Activated CD8-positive, alpha-beta T cell treated with anti-CD3 and anti-CD28 coated beads for 36 hours (primary cell): ENCODE results near the gene SMLR1. TPM values are rescaled to one million over a fixed set of nuclear protein-coding genes. Genes with fewer than 3 reads are reported as not detected.

Source experiments
- ATAC-seq: fragments of 200-7000 bp; cut with Tn5 transposase; one replicate; pipeline ENCODE4 v1.10.0; 2021; ENCODE audit warnings: mild to moderate bottlenecking, moderate library complexity
- CTCF ChIA-PET: fragments of 350-600 bp; sonication (Branson Sonifier 250); formaldehyde crosslinking; loops from one replicate; lab custom pipeline; 2021; ENCODE audit warnings: antibody characterized with exemption; lab: Charles Lee
- POLR2A ChIA-PET: fragments of 350-600 bp; sonication (Branson Sonifier 250); formaldehyde crosslinking; loops from one replicate; lab custom pipeline; 2021; ENCODE audit warnings: antibody characterized with exemption; lab: Charles Lee
- DNase-seq: peaks from one replicate; pipeline ENCODE4 v3.0.0-alpha.2; 2020
- H3K27ac Mint-ChIP-seq: one replicate; pipeline ENCODE4 v1.8.0; 2021; ENCODE audit warnings: mild to moderate bottlenecking, mixed read lengths
- H3K27me3 Mint-ChIP-seq: one replicate; pipeline ENCODE4 v1.8.0; 2021; ENCODE audit warnings: mixed read lengths
- H3K36me3 Mint-ChIP-seq: one replicate; pipeline ENCODE4 v1.8.0; 2021; ENCODE audit warnings: low read depth, mixed read lengths
- H3K4me1 Mint-ChIP-seq: one replicate; pipeline ENCODE4 v1.8.0; 2021; ENCODE audit warnings: low read depth, mixed read lengths
- H3K4me3 Mint-ChIP-seq: one replicate; pipeline ENCODE4 v1.8.0; 2021; ENCODE audit warnings: mild to moderate bottlenecking, moderate library complexity, mixed read lengths
- H3K9me3 Mint-ChIP-seq: one replicate; pipeline ENCODE4 v1.8.0; 2021; ENCODE audit warnings: mixed read lengths
- CTCF ChIP-seq: fragments of 200-600 bp; IDR thresholded peaks from one replicate; pipeline ENCODE4 v1.8.0; 2022; ENCODE audit warnings: antibody characterized with exemption, mild to moderate bottlenecking
- intact Hi-C: fragments of 100-400 bp; cut with micrococcal nuclease; formaldehyde crosslinking; loops from one replicate; pipeline ENCODE4 v1.10.0; 2022
- total RNA-seq, 2 experiments: library from RNA; stranded (reverse); gene quantifications; one replicate each; pipeline ENCODE4 v1.2.3, GENCODE V29; 2021

Gene SMLR1
- total RNA-seq, 2 experiments from 2014 or later = not detected

DNA sequence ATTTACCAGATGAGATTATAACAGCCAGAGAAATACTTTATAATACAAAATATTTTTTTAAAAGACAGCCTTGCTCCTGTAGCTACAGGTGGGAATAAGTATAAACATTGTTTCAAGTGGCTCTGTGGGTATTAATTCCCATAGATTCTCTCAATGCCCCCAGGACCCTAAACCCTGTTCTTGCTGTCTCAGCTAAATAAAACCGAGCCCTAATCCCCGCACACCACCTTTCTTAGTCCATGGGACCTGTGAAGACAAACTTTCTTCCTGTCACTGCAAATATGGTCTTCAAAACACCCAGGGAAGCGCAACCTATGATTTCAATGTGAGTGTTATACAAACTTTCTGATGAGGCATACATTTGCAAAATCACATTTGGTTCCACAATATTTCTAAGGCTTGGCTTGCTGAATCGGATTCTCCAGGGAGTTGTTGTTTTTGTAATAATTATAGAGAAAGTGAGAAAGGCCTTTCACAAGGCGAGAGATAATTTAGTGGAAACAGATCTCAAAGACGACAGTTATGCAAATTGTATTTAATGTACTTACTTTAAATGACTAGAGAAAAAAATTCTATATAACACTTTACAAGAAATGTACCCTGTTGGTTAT, 11.1 kb downstream of the SMLR1 start:
- ChIA-PET POLR2A (no interaction called here), CTCF (no interaction called here)
- Mint-ChIP-seq H3K27ac (no peak overlapping the region), H3K4me3 (no peak overlapping the region), H3K4me1 (no peaks in the 10 kb centered on the region), H3K9me3 (no peaks in the 10 kb centered on the region), H3K36me3 (no peaks in the 10 kb centered on the region), H3K27me3 (no peaks in the 10 kb centered on the region)
- DNase-seq (no peak), ATAC-seq (no peak)
- intact Hi-C loops = no loop called here
- TF ChIP-seq CTCF = no peak

GRCh38 chr6:130838951-130839350, 11.7 kb downstream of the SMLR1 start:
- Mint-ChIP-seq H3K36me3 (no peaks in the 10 kb centered on the region), H3K4me3 (no peak overlapping the region), H3K27ac (no peak overlapping the region), H3K27me3 (no peaks in the 10 kb centered on the region), H3K9me3 (no peaks in the 10 kb centered on the region), H3K4me1 (no peaks in the 10 kb centered on the region)
- ChIA-PET POLR2A (no interaction called here), CTCF (no interaction called here)
- intact Hi-C loops = no loop called here
- no peak for DNase-seq
- no peak for ATAC-seq
- TF ChIP-seq CTCF = no peak

DNA sequence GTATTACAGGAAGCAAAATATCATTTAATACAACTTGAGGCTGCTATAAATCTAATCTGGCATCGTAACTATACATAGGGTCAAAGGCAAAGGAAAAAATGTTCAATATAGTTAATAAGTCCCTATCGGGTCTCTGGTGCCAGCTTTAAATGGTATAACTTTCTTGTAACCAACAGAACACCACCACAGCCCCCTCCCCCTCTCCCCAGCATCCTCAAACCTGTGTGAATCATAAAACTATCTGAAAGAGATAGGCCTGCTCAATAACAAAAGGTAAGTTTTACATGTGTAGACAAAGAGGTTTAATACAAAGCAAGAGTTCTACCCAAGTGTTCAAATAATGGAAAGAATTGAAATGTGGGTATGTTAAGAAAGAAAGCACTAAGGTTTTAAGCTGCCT, 12.2 kb downstream of the SMLR1 start:
- ChIA-PET CTCF (no interaction called here), POLR2A (no interaction called here)
- TF ChIP-seq CTCF = no peak
- Mint-ChIP-seq H3K4me3 (no peak overlapping the region), H3K27ac (no peak overlapping the region), H3K4me1 (no peaks in the 10 kb centered on the region), H3K27me3 (no peaks in the 10 kb centered on the region), H3K9me3 (no peaks in the 10 kb centered on the region), H3K36me3 (no peaks in the 10 kb centered on the region)
- no peak for ATAC-seq
- intact Hi-C loops = no loop called here
- DNase-seq = no peak

DNA sequence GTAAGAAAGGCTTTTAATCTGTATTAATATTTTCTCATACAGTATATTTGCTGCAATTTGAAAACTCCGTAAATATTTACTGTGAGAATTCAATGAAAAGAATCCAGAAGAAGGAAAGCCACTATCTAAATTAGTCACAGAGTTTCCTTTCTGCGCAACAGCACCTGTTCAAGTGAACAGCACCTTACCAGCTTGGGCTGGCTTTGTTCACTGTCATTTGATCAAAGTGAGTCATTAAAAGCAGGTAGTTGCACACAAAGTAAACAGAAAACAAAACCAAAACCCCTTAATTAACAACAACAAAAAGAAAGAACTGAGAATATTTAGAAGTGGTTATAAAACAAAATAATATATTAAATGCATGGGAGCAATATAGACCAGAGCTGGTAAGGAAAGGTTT, 12.8 kb downstream of the SMLR1 start:
- Mint-ChIP-seq H3K36me3 (no peaks in the 10 kb centered on the region), H3K4me3 (no peak overlapping the region), H3K9me3 (no peaks in the 10 kb centered on the region), H3K27ac (no peak overlapping the region), H3K27me3 (no peaks in the 10 kb centered on the region), H3K4me1 (no peaks in the 10 kb centered on the region)
- DNase-seq = no peak
- no peak for TF ChIP-seq CTCF
- intact Hi-C loops = no loop called here
- no peak for ATAC-seq
- ChIA-PET CTCF (no interaction called here), POLR2A (no interaction called here)

DNA sequence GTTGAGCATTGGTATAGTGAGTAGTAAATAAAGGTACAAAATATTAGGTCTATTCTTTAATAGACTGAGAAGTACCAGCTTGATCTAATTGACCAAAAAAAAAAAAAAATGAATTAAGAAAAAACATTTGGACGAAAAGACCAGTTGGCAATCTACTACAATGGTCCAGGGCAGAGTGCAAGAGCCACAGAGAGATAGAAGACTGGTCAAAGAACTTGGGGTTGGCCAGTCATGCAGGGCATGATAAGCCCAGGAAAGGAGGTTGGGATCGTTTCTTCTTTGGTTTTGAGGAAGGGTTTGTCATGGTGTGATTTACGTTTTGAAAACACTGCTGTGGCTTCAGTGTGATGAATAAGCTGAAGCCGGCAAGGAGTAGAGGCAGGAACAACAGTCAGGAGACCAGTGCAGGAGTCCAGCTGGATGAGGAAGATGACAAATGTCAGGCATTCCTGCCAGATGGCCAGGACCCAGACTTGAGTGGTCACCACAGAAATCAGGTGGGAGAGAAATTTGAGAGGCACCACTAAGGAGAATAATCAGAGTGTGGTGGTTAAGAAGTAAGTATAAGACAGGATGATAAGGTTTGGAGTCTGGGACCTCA, 14.0 kb downstream of the SMLR1 start:
- DNase-seq = no peak
- no peaks in the 10 kb centered on the region for H3K4me1 Mint-ChIP-seq
- no peak for TF ChIP-seq CTCF
- H3K9me3 Mint-ChIP-seq = no peaks in the 10 kb centered on the region
- ChIA-PET POLR2A (no interaction called here), CTCF (no interaction called here)
- H3K27me3 Mint-ChIP-seq = no peaks in the 10 kb centered on the region
- no peak for ATAC-seq
- H3K4me3 Mint-ChIP-seq = no peak overlapping the region
- H3K36me3 Mint-ChIP-seq = no peaks in the 10 kb centered on the region
- intact Hi-C loops = no loop called here
- no peak overlapping the region for H3K27ac Mint-ChIP-seq
